Activated B cell treated with CpG ODN at 0.5 μM for 24 hours (primary cell): ENCODE data around the gene VTI1B. TPM values are rescaled to one million over a fixed set of nuclear protein-coding genes. Genes with fewer than 3 reads are reported as not detected.
"Not testable (repeated sequence)": the region's sequence is repeated elsewhere in the genome, so short reads cannot be mapped to it uniquely, and the experiment has no call there.

Source experiments
- ATAC-seq: fragments of 200-7000 bp; cut with Tn5 transposase; one replicate; pipeline ENCODE4 v1.10.0; 2021; ENCODE audit warnings: low read depth, mild to moderate bottlenecking, moderate library complexity
- CTCF ChIA-PET: fragments of 350-600 bp; sonication (Branson Sonifier 250); formaldehyde crosslinking; loops from one replicate; lab custom pipeline; 2021; ENCODE audit warnings: antibody characterized with exemption; lab: Charles Lee
- POLR2A ChIA-PET: fragments of 350-600 bp; sonication (Branson Sonifier 250); formaldehyde crosslinking; loops from one replicate; lab custom pipeline; 2021; ENCODE audit warnings: antibody characterized with exemption; lab: Charles Lee
- DNase-seq: peaks from one replicate; pipeline ENCODE4 v3.0.0; 2022
- H3K27ac Mint-ChIP-seq: one replicate; pipeline ENCODE4 v1.8.0; 2020; ENCODE audit warnings: mixed read lengths
- H3K27me3 Mint-ChIP-seq: one replicate; pipeline ENCODE4 v1.8.0; 2021; ENCODE audit warnings: mixed read lengths
- H3K36me3 Mint-ChIP-seq: one replicate; pipeline ENCODE4 v1.8.0; 2021; ENCODE audit warnings: low read depth, mixed read lengths
- H3K4me1 Mint-ChIP-seq: one replicate; pipeline ENCODE4 v1.8.0; 2021; ENCODE audit warnings: mixed read lengths
- H3K4me3 Mint-ChIP-seq: one replicate; pipeline ENCODE4 v1.8.0; 2020; ENCODE audit warnings: mild to moderate bottlenecking, mixed read lengths
- H3K9me3 Mint-ChIP-seq: one replicate; pipeline ENCODE4 v1.8.0; 2020; ENCODE audit warnings: mixed read lengths
- CTCF ChIP-seq: fragments of 200-600 bp; IDR thresholded peaks from one replicate; pipeline ENCODE4 v1.8.0; 2022; ENCODE audit warnings: antibody characterized with exemption, mild to moderate bottlenecking
- intact Hi-C: fragments of 100-400 bp; cut with micrococcal nuclease; formaldehyde crosslinking; loops from one replicate; pipeline ENCODE4 v1.15.1; 2024
- total RNA-seq: library from RNA; stranded (reverse); gene quantifications from 2 replicates; pipeline ENCODE4 v1.2.3, GENCODE V29; 2022

The VTI1B gene
- total RNA-seq, 1 donor from 2014 or later: 76.3 TPM

DNA sequence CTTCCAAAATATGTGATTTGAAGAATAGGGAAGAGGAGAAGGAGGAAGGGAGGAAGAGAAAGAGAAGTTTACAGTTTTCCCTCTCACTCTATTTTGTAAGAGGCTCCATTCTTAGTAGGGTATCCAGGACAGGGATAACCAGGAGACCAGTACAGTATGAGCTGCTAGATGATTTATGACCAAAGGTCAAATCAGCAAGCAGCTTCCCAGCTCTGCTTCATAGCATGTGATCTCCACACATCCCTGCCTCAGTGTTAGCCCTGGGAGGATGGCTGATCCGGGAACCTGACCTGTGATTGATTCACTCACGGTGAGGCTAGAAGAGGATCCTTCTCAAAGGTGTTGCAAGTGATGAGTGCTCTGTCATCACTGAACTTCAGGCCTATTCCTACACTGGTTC, 43.8 kb upstream of the VTI1B start:
- POLR2A ChIA-PET: no interaction called here
- H3K9me3 Mint-ChIP-seq: no peaks in the 10 kb centered on the region
- CTCF ChIA-PET: no interaction called here
- no peaks in the 10 kb centered on the region for H3K36me3 Mint-ChIP-seq
- H3K4me1 Mint-ChIP-seq: peaks cover 5% of the 10 kb centered on the region
- H3K27ac Mint-ChIP-seq: no peak overlapping the region
- ATAC-seq (no peak), DNase-seq (no peak)
- TF ChIP-seq CTCF: no peak
- no peak overlapping the region for H3K4me3 Mint-ChIP-seq
- peaks cover 17% of the 10 kb centered on the region for H3K27me3 Mint-ChIP-seq
- intact Hi-C loops: no loop called here

DNA sequence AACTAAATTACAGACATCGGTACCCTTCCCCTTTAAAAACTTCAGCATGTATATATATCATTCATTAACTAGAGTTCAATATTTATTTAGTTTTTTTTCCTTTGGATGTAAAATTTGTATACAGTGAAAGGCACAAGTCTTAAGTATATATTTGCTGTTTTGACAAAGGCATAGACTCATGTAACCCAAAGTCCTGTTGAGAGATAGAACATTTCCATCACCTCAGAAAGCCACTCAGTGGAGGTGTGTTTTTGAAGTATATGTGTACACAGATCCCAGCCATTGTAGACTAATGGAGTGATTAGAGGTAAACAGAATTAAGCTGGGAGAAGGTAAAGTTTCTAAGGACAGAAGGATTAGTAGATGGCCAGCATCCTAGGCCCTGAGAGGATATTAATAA, 42.6 kb upstream of the VTI1B start:
- no peak for TF ChIP-seq CTCF
- ChIA-PET CTCF (no interaction called here), POLR2A (no interaction called here)
- no peak overlapping the region for H3K27ac Mint-ChIP-seq
- no peak overlapping the region for H3K4me3 Mint-ChIP-seq
- peaks cover 9% of the 10 kb centered on the region for H3K27me3 Mint-ChIP-seq
- intact Hi-C loops: no loop called here
- H3K4me1 Mint-ChIP-seq: no peaks in the 10 kb centered on the region
- no peaks in the 10 kb centered on the region for H3K36me3 Mint-ChIP-seq
- no peaks in the 10 kb centered on the region for H3K9me3 Mint-ChIP-seq
- ATAC-seq: no peak
- no peak for DNase-seq

GRCh38 chr14:67710209-67710608, 35.8 kb upstream of the VTI1B start:
- intact Hi-C loops: no loop called here
- no peak for TF ChIP-seq CTCF
- no peak for DNase-seq
- Mint-ChIP-seq H3K27ac (no peak overlapping the region), H3K4me3 (no peak overlapping the region), H3K9me3 (peaks cover 6% of the 10 kb centered on the region), H3K4me1 (no peaks in the 10 kb centered on the region), H3K27me3 (peaks cover 3% of the 10 kb centered on the region), H3K36me3 (no peaks in the 10 kb centered on the region)
- ATAC-seq: no peak
- POLR2A ChIA-PET: no interaction called here
- CTCF ChIA-PET: interaction anchor here (1.5 to 1.7 kb wide), 2 partner anchors 125 to 138 kb away, joined by 4 read pairs; no protein-coding TSS in a partner anchor

DNA sequence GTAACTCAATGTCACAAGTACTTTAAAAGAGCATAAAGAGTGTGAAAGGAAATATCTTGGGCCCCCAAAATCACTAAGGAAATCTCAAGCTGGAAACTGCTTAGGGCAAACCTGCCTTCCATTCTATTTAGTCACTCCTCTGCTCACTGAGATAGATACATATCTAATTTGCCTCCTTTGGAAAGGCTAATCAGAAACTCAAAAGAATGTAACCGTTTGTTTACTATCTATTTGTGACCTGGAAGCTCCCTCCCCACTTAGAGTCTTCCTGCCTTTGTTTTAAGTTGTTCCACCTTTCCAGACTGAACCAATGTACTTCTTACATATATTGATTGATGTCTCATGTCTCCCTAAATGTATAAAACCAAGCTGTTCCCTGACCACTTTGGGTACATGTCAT, 35.4 kb upstream of the VTI1B start:
- H3K4me3 Mint-ChIP-seq, intact Hi-C loops, H3K27me3 Mint-ChIP-seq, DNase-seq, H3K9me3 Mint-ChIP-seq, H3K36me3 Mint-ChIP-seq, ATAC-seq, H3K4me1 Mint-ChIP-seq, H3K27ac Mint-ChIP-seq, POLR2A ChIA-PET: not testable (repeated sequence)
- CTCF ChIA-PET: interaction anchor here (1.5 kb wide), 1 partner anchor 138 kb away, joined by 4 read pairs; no protein-coding TSS in a partner anchor

GRCh38 chr14:67709346-67709745, 34.9 kb upstream of the VTI1B start:
- DNase-seq, H3K4me3 Mint-ChIP-seq, H3K27ac Mint-ChIP-seq, POLR2A ChIA-PET, intact Hi-C loops, H3K9me3 Mint-ChIP-seq, CTCF ChIA-PET, H3K4me1 Mint-ChIP-seq, H3K27me3 Mint-ChIP-seq, H3K36me3 Mint-ChIP-seq, ATAC-seq: not testable (repeated sequence)

DNA sequence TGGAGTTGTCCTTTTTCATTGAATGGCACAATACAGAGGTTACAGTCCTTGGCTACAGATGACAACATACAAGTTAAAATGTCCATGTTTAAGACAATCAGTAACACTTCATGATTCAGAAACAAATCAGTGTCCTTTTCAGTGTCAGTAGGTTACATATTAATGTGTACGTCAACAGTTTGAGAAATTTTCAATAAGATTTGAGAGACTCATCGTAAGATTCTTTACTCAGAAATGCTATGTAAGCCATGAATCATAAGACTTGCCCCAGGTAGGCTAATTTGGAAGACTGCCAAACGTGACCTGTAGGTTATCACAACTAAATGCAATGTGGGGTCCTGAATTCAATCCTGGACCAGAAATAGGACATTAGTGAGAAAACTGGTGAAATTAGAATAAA, 30.8 kb upstream of the VTI1B start:
- no peak overlapping the region for H3K27ac Mint-ChIP-seq
- H3K4me1 Mint-ChIP-seq: no peaks in the 10 kb centered on the region
- TF ChIP-seq CTCF: no peak
- no peak overlapping the region for H3K4me3 Mint-ChIP-seq
- no peak for DNase-seq
- H3K9me3 Mint-ChIP-seq: peaks cover 4% of the 10 kb centered on the region
- intact Hi-C loops: loop anchor here (2.0 kb wide), 1 partner anchor 178 kb away; no protein-coding TSS in a partner anchor
- H3K36me3 Mint-ChIP-seq: no peaks in the 10 kb centered on the region
- POLR2A ChIA-PET: no interaction called here
- ATAC-seq: no peak
- H3K27me3 Mint-ChIP-seq: no peaks in the 10 kb centered on the region
- CTCF ChIA-PET: interaction anchor here (0.6 to 9.2 kb wide), 14 partner anchors 13 to 285 kb away, joined by 3 to 180 read pairs (median 8); partner anchors contain the start of genes ARG2 and PIGH
